Testis (tissue), 3 donors: Measurements from ENCODE around the gene GUCY1A1. TPM values are rescaled to one million over a fixed set of nuclear protein-coding genes. Genes with fewer than 3 reads are reported as not detected.

Experiments
- DNase-seq: peaks from one replicate; pipeline ENCODE4 v3.0.0-alpha.2; 2019
- H3K27ac ChIP-seq, 2 donors: fragments of 200-600 bp; sonication (generic); one replicate each; pipeline ENCODE4 v1.5.1; 2019
- H3K27me3 ChIP-seq: fragments of 200-600 bp; sonication (generic); one replicate; pipeline ENCODE4 v1.5.1; 2019
- H3K36me3 ChIP-seq: fragments of 200-600 bp; sonication (generic); one replicate; pipeline ENCODE4 v1.5.1; 2017; ENCODE audit warnings: low read depth; ENCODE audit errors: missing control alignments
- H3K4me1 ChIP-seq: fragments of 200-600 bp; sonication (generic); one replicate; pipeline ENCODE4 v1.5.1; 2019
- H3K4me3 ChIP-seq, 2 donors: fragments of 200-600 bp; sonication (generic); one replicate each; pipeline ENCODE4 v1.5.1; 2017 to 2019
- H3K9me3 ChIP-seq: fragments of 200-600 bp; sonication (generic); one replicate; pipeline ENCODE4 v1.5.1; 2017
- POLR2A ChIP-seq: fragments of 450-650 bp; IDR thresholded peaks from one replicate; pipeline ENCODE4 v1.6.1; 2017; ENCODE audit warnings: antibody characterized with exemption, mild to moderate bottlenecking, moderate library complexity
- WGBS, 2 donors: methylation state at CpG; one replicate each; pipeline ENCODE4 v1.1.5; 2018; 5-methylcytosine and 5-hydroxymethylcytosine counted together
- intact Hi-C: fragments of 100-400 bp; cut with DNase I; formaldehyde crosslinking; loops from one replicate; pipeline ENCODE4 v1.15.1; 2023; ENCODE audit warnings: low total_unique reads
- polyA plus RNA-seq: library from polyadenylated mRNA; stranded (reverse); fragments of 350-450 nt; fragmentation: Illumina TruSeq; extraction: RNeasy Lipid Tissue Mini Kit (QIAGEN cat#74804); gene quantifications from one replicate; pipeline ENCODE4 v1.2.3, GENCODE V29; 2014; ENCODE audit warnings: low read depth, low replicate concordance; ENCODE audit not compliant: insufficient read depth
- total RNA-seq, 2 donors: library from RNA; depleted of rRNA; stranded (reverse); fragments of >200 nt; gene quantifications; one replicate each; pipeline ENCODE4 v1.2.3, GENCODE V29; 2016
- TF ChIP-seq, protein P1 (sequence below), 3 experiments: fragments of 450-650 bp in 2 of 3; fragments of 200-600 bp in 1 of 3; sonication (generic) in 1 of 3; IDR thresholded peaks; one replicate each; pipeline ENCODE4 v1.5.1; 2016 to 2019; ENCODE audit warnings: antibody characterized with exemption in 3 of 3, mild to moderate bottlenecking in 2 of 3, moderate library complexity in 1 of 3

GUCY1A1 gene
- total and polyA plus RNA-seq, 3 donors from 2014 or later: 2.5 to 4.6 (median 4.5) TPM

DNA sequence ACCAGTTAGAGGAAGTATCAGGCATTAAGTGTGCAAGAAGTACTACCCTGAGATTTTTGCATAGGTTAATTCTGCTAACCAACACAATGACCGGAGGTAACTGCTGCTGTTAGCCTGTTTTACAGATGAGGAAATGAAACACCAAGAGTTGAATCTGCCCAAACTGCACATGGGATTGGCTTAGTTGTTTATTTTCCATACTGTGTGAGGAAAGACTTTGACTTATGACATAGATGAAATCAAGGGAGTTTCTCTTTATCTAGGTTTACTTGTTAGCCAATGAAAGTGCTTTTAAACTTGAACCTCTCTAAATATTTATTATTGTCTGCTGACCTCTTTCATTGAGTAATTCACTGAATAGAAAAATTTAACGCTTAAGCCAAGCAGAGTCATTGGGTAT is 102.4 kb downstream of the GUCY1A1 start:
- Histone ChIP-seq H3K4me1 (no peaks in the 10 kb centered on the region), H3K27ac (no peak overlapping the region), H3K9me3 (no peaks in the 10 kb centered on the region), H3K4me3 (no peak overlapping the region), H3K27me3 (no peaks in the 10 kb centered on the region), H3K36me3 (no peaks in the 10 kb centered on the region)
- WGBS, 2 donors: 88 to 90% methylated on average over 2 of the region's 2 CpGs
- TF ChIP-seq, protein P1, sequence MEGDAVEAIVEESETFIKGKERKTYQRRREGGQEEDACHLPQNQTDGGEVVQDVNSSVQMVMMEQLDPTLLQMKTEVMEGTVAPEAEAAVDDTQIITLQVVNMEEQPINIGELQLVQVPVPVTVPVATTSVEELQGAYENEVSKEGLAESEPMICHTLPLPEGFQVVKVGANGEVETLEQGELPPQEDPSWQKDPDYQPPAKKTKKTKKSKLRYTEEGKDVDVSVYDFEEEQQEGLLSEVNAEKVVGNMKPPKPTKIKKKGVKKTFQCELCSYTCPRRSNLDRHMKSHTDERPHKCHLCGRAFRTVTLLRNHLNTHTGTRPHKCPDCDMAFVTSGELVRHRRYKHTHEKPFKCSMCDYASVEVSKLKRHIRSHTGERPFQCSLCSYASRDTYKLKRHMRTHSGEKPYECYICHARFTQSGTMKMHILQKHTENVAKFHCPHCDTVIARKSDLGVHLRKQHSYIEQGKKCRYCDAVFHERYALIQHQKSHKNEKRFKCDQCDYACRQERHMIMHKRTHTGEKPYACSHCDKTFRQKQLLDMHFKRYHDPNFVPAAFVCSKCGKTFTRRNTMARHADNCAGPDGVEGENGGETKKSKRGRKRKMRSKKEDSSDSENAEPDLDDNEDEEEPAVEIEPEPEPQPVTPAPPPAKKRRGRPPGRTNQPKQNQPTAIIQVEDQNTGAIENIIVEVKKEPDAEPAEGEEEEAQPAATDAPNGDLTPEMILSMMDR (IDR thresholded peaks at IDR 0.05): no peak
- no peak for TF ChIP-seq POLR2A
- intact Hi-C loops: no loop called here
- no peak for DNase-seq

DNA sequence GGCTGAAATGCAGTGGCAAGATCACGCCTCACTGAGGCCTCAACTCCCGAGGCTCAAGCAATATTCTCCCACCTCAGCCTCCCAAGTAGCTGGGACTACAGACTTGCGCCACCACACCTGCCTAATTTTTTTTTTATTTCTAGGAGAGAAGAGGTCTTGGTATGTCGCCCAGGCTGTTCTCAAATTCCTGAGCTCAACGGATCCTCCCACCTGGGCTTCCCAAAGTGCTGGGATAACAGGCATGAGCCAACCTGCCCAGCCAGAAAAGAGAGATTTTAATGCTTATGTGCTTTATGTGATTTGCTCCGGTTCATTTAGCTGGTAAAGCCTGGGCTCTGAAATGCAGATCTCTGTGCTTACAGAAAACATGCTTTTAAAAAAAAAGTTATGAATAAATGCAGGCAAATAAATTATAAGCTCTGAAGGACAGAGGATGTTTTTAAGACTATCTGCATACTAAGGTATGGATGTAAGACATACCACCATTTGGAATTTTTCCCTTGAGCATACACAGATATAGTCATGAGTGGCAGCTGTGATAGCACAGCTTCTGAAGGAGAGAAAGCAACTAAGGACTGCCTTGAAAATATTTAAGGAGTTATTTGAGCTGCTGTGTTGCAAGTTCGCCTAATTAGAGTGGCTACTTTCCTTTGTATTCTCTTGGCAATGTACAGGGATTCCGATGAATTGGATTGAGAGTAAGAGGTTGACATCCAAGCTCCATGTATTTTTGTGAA is 106.0 kb downstream of the GUCY1A1 start:
- Histone ChIP-seq H3K4me1 (no peaks in the 10 kb centered on the region), H3K27ac (no peak overlapping the region), H3K36me3 (no peaks in the 10 kb centered on the region), H3K9me3 (no peaks in the 10 kb centered on the region), H3K27me3 (no peaks in the 10 kb centered on the region), H3K4me3 (no peak overlapping the region)
- no peak for DNase-seq
- intact Hi-C loops: no loop called here
- TF ChIP-seq, protein P1 (IDR thresholded peaks at IDR 0.05): no peak
- no peak for TF ChIP-seq POLR2A
- WGBS, 2 donors: 85 to 88% methylated on average over 8 of the region's 8 CpGs

DNA sequence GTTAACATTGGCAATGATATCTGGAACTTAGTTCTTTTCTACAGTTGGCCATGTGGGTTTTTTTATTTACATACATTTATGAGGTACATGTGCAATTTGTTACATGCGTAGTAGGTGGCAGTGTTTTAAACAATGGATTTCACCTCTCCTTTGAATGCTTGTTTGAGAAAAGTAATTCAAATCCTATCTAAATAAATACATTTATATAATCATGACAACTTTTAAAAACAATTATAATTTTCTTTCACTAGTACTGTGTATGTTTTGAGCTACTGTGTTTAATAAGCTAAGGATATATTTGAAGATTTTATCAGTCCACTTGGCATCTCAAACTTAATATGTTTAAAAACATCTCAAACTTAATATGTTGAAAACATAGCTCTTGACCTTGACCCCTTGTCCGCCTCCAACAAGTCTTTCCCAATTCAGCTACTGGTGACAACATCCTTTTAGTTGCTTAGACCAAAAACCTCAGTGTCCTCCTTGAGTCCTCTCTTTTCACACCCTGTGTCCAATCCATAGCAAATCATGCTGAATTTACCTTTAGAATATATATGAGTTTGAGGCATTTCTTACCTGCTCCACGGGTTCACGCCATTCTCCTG is 106.7 kb downstream of the GUCY1A1 start:
- intact Hi-C loops: no loop called here

DNA sequence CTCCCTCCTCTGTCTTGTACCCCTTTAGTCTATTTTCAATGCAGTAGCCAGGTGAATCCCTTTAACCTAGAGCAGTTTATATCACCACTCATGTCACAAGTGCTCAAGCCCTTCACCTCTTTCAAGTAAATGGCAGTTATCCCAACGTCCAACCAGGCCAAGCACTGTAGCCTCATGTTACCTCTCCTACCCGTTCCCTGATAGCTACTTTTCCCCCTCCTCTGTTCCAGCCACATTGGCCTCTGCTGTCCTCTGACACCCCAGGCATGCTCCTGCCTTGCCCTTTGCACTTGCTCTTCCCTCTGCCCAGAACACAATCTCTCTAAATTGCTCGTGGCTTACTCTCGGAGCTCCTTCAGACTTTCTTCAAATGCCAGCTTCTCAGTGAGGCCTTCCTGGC is 107.4 kb downstream of the GUCY1A1 start:
- DNase-seq: no peak
- TF ChIP-seq POLR2A: no peak
- TF ChIP-seq, protein P1 (IDR thresholded peaks at IDR 0.05): no peak
- H3K4me1 ChIP-seq: no peaks in the 10 kb centered on the region
- intact Hi-C loops: no loop called here
- H3K36me3 ChIP-seq: no peaks in the 10 kb centered on the region
- no peak overlapping the region for H3K4me3 ChIP-seq
- H3K9me3 ChIP-seq: no peaks in the 10 kb centered on the region
- no peak overlapping the region for H3K27ac ChIP-seq
- WGBS, 2 donors: 75 to 87% methylated on average over 4 of the region's 4 CpGs
- no peaks in the 10 kb centered on the region for H3K27me3 ChIP-seq

More for the DNA sequence above, 106.7 kb downstream of the GUCY1A1 start:
- H3K4me1 ChIP-seq: no peaks in the 10 kb centered on the region
- H3K27me3 ChIP-seq: no peaks in the 10 kb centered on the region
- no peak for DNase-seq
- no peak overlapping the region for H3K4me3 ChIP-seq
- no peaks in the 10 kb centered on the region for H3K9me3 ChIP-seq
- H3K36me3 ChIP-seq: no peaks in the 10 kb centered on the region
- 87 to 97% methylated on average over 4 of the region's 4 CpGs for WGBS, 2 donors
- no peak overlapping the region for H3K27ac ChIP-seq
- no peak for TF ChIP-seq POLR2A

DNA sequence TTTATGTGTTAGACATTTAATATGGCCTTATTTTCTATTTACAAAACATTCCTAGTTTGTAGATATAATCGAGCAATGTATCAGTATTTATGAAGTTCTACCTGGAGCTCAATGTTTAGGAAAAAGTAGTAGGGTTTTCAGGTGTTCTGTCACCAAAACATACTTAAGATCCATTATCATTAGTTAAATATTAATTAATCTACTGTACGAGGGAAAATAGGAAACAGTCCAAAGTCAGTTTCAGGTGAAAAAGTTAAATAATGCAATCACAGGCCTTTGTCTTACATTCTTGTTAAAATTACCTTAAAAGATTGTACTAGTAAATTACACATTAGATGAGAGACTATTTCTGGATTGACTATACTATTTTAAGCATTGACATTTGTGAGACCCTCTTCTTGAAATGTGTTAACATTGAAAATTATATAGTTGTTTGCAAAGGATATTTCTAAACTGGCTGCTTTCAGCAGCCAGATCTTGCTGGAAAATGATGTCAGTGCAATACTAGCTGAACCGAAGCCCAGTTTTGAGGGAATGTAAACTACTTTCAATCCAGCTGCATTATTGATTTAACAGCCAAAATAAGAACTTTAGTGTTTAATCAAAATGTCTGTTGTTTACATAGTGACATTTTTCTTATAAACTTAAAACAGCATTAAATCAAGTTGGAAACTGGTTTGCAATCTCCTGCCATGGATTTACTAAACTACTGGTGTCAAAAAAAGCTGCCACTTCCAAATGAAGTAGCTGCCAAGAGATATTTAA is 111.5 kb downstream of the GUCY1A1 start:
- TF ChIP-seq, protein P1 (IDR thresholded peaks at IDR 0.05): no peak
- no peaks in the 10 kb centered on the region for H3K9me3 ChIP-seq
- intact Hi-C loops: no loop called here
- no peak for DNase-seq
- H3K36me3 ChIP-seq: no peaks in the 10 kb centered on the region
- H3K4me3 ChIP-seq: no peak overlapping the region
- H3K27ac ChIP-seq: no peak overlapping the region
- H3K27me3 ChIP-seq: no peaks in the 10 kb centered on the region
- H3K4me1 ChIP-seq: no peaks in the 10 kb centered on the region
- WGBS, 2 donors: 64 to 89% methylated on average over 3 of the region's 3 CpGs
